ENCODE measurements around the gene PRKAR1B.
"Not testable (repeated sequence)": the region's sequence is repeated elsewhere in the genome, so short reads cannot be mapped to it uniquely, and the experiment has no call there.

Gene PRKAR1B

GRCh38 chr7:551615-551970 is 175.5 kb downstream of the PRKAR1B start:
- DNase-seq = not testable (repeated sequence)

GRCh38 chr7:550881-551614 is 176.0 kb downstream of the PRKAR1B start:
- no peak for DNase-seq

DNA sequence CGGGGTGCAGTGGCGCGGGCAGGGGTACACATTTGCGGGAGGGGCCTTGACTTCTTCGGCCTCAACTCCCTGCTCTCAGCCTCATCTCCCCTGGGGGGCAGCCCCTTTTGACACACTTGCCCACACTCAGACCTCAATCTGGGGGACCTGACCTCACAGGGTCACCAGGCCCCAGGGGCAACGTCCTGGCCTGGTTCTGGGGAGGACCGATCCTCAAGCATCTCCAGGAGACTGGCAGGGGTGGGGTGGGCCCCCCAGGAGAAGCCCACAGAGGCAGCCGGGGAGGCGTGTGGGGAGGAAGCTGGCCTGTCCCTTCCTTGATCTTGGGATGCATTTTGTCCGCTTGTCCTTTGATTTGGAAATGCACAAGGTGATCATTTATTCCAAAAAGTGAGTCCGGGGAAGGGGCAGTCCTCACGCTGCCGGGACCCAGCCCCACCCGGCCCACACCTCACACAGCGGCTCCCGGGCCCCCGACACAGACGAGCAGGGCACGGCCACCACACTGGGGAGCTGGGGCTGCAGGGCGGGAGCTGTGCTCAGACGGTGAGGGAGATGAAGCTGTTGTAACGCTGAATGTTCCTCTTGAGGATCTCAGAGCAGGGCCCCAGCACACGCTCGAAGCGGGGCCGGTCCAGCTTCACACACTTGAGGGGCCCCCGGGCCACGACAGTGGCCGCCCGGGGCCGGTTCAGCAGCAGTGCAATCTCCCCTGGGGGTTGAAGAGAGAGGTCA is 177.0 kb downstream of the PRKAR1B start:
- no peak for DNase-seq

- DNase-seq = no peak
Observed at GRCh38 chr7:549066-549890, 177.8 kb downstream of the PRKAR1B start.

DNA sequence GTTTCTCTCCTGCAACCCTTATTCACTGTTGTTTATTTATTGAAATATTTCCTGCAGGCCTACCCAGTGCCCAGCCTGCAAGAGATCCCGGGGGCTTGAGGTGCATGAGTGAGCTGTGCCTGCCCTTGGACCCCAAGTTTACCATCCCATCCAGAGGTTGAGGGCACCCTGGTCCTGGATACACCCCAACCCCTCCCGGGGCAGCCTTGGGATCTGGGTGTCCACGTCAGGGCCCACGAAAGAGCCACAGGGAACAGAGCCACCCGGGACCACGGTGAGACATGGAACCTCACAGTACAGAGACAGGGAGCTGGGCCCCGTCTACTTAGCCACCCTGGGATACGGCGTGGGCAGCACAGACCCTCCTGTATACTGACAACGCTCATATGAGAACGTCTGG is 178.7 kb downstream of the PRKAR1B start:
- no peak for DNase-seq

DNA sequence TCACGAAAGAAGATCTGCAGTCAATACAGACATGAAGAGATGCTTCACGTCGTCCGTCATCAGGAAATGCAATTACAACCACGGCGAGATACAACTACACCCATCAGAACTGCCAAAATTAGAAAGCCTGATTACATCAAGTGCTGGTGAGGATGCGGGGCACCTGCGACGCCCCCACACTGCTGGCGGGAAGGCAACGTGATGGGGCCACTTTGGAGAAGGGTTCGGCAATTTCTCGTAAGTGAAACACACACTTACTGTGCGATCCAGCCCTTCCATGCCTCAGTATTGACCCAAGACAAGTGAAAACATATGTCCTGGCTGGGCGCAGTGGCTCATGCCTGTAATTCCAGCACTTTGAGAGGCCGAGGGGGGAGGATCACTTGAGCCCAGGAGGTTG is 181.6 kb downstream of the PRKAR1B start:
- no peak for DNase-seq

GRCh38 chr7:544338-545221 is 182.5 kb downstream of the PRKAR1B start:
- no peak for DNase-seq

- no peak for DNase-seq
Observed at GRCh38 chr7:543501-544337, 183.4 kb downstream of the PRKAR1B start.

GRCh38 chr7:542713-543500 is 184.2 kb downstream of the PRKAR1B start:
- DNase-seq = no peak

- no peak for DNase-seq
Observed at GRCh38 chr7:542131-542712, 184.9 kb downstream of the PRKAR1B start.

DNA sequence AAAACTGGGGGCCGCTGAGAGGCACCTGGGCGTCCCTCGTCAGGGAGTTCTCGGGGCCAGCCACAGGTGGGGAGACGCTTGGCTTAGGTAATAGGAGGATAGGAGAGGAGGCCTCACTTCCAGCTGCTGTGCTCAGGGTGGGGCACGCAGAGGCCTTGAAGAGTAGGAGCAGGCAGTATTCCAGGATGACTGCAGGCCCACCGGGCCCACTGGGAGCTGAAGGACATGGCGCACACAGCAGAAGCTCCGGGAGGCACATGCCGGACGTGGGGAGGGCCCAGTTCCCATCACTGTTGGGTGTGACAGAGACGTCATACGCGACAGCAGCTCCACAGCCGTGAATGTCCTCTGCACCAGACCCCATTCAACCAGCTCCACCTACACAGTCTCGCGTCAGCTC is 185.4 kb downstream of the PRKAR1B start:
- no peak for DNase-seq

GRCh38 chr7:540997-541396 is 186.1 kb downstream of the PRKAR1B start:
- no peak for DNase-seq

GRCh38 chr7:540579-540978 is 186.5 kb downstream of the PRKAR1B start:
- no peak for DNase-seq

DNA sequence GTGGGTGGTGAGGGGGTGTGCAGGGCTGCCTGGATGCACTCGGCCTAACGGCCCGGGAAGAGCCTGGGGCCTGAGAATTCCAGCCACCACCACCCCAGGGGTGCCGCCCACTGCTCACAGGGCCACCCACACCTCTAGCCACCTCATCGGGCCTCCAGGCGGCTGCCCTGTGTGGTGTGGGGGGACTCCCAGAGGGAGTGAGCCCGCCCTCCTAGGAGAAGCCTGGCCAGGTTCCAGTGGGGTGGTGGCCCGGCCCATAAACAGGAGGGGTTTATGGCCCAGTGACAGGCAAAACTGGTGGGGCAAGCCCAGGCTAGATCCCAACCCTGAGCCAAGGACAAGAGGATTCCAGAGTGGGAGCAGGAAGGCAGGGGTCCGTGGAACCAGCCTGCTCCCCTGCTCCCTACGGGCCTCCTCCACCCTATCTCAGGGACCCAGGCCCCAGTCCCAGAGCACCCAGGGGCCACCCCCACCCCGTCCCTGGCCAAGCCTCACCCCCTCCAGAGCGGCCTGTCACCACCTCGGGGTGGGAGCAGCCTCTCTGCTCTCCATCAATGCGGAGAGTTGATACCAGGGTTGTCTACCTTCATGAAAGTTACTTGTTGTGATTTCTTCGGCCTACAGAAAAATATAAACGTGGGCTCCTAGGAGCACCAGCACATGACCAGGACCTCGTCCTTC is 187.2 kb downstream of the PRKAR1B start:
- no peak for DNase-seq

- DNase-seq = no peak
Observed at GRCh38 chr7:538764-539685, 188.1 kb downstream of the PRKAR1B start.

DNA sequence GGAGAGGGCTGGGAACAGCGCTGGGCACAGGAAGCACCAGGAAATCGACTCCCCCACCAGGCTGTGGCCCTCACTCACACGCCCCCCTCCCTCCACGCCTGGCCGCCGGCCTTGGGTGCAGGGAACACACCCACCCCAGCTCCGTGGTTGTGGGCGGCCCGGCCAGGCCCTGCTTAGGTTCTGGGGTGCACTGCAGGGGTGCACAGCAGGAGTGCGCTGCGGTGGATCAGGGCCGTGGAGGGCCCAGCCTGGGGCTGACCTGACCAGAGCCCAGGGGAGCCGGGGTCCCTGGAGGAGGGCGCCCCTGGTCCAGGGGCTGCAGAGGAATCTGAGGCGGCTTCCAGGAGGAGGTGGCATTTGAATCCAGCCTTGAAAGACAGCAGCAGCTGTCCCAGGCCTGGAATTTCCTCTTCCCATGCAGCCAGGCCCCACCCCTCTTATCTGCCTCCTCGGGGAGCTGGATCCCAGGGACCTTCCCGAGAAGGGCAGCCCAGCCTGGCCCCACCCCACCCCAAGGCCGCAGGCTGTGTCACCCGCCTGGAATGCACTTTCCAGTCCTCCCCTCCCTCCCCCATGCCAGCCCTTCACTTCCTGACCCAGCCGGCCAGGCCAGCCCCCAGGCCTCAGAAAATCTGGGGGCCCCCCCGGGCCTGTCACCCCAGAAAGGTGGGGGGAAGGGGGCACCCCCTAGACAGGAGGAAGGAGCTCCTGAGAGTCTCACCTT is 189.0 kb downstream of the PRKAR1B start:
- no peak for DNase-seq

DNA sequence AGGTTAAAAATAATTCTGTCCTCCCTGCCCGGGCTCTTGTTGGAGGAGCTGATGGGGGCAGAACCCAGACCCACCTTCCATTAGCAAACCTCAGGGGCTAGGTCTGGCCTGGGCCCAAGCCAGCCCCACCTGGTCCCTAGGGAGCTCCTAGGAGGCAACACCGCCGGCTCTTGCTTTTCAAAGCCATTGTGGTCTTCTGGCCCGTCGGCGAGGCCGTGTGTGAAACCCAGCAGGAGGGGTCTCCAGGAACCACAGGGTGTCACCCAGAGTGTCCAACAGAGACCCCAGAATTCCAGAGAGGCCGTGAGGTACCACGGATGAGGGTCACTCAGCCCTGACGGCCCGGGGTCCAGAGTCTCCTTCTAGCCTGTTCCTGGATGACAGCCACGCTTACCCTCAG is 190.8 kb downstream of the PRKAR1B start:
- DNase-seq = no peak

- DNase-seq = no peak
Observed at GRCh38 chr7:534959-535358, 192.1 kb downstream of the PRKAR1B start.
